HCT116 (cell line): ENCODE measurements around the gene RPUSD2. TPM values are rescaled to one million over a fixed set of nuclear protein-coding genes. Genes with fewer than 3 reads are reported as not detected.

Experiments
- ATAC-seq: fragments of 200-7000 bp; cut with Tn5 transposase; 2 replicates; pipeline ENCODE4 v1.9.1; 2020; ENCODE audit warnings: mild to moderate bottlenecking, moderate library complexity
- BruUV-seq: library from RNA; stranded (reverse); fragments of 400-500 nt; replicated peaks from 2 replicates; lab custom pipeline; 2021; lab: Mats Ljungman, UMichigan
- CTCF ChIA-PET: fragments of 300-600 bp; sonication (Branson Sonifier 250); formaldehyde crosslinking; loops from one replicate; lab custom pipeline; 2021; ENCODE audit warnings: antibody characterized with exemption; lab: Charles Lee
- POLR2A ChIA-PET: fragments of 300-600, 350-600 bp; sonication (Branson Sonifier 250); formaldehyde crosslinking; loops from one replicate; lab custom pipeline; 2021; ENCODE audit warnings: antibody characterized with exemption; lab: Charles Lee
- RAD21 ChIA-PET, 2 experiments: fragments of 300-600 bp; sonication (Branson Sonifier 250); formaldehyde crosslinking; loops; one replicate each; lab custom pipeline; 2023; ENCODE audit warnings: low total read pairs in 2 of 2; ENCODE audit not compliant: uncharacterized antibody in 2 of 2, unreplicated experiment in 2 of 2, low non-redundant PET in 1 of 2; lab: Charles Lee
- DNase-seq: peaks from one replicate; pipeline ENCODE4 v3.0.0-alpha.2; 2010; ENCODE audit warnings: low read depth, low spot score
- H2AFZ ChIP-seq: fragments of 200-600 bp; shearing (Covaris generic), sonication (generic); 2 replicates; pipeline ENCODE4 v1.6.1; 2017; ENCODE audit warnings: low read depth, mixed run types, mixed read lengths, antibody characterized with exemption, low read length; ENCODE audit not compliant: poor library complexity, severe bottlenecking
- H3K27ac ChIP-seq: 2 replicates; pipeline ENCODE4 v1.5.1; 2012; ENCODE audit warnings: low read depth, low read length
- H3K27me3 ChIP-seq: fragments of 200-600 bp; sonication (generic); 2 replicates; pipeline ENCODE4 v1.6.1; 2016; ENCODE audit warnings: mixed run types, low read length, mixed read lengths; ENCODE audit not compliant: insufficient read depth
- H3K36me3 ChIP-seq, 2 experiments: fragments of 200-500 bp in 1 of 2; fragments of 200-600 bp in 1 of 2; sonication (Bioruptor generic) in 1 of 2; sonication (generic) in 1 of 2; 2 replicates each; pipeline versions ENCODE4 v1.5.1 to v1.6.1; 2014 to 2016; ENCODE audit warnings: low read length in 2 of 2, inconsistent platforms in 1 of 2, mixed read lengths in 1 of 2, mixed run types in 1 of 2; ENCODE audit not compliant: insufficient read depth in 2 of 2, control insufficient read depth in 1 of 2
- H3K4me1 ChIP-seq, 2 experiments: fragments of 200-600 bp in 1 of 2; sonication (generic) in 1 of 2; 2 replicates each; pipeline versions ENCODE4 v1.5.1 to v1.6.1; 2012 to 2017; ENCODE audit warnings: low read length in 2 of 2, inconsistent platforms in 1 of 2, mild to moderate bottlenecking in 1 of 2, mixed read lengths in 1 of 2, mixed run types in 1 of 2, moderate library complexity in 1 of 2; ENCODE audit not compliant: insufficient read depth in 2 of 2, control insufficient read depth in 1 of 2
- H3K4me2 ChIP-seq: fragments of 200-600 bp; sonication (generic); 2 replicates; pipeline ENCODE4 v1.6.1; 2017; ENCODE audit warnings: mixed run types, low read length, mixed read lengths
- H3K4me3 ChIP-seq, 2 experiments: fragments of 200-600 bp in 1 of 2; sonication (generic) in 1 of 2; replicated peaks in 1 of 2; 2 replicates each; pipeline ENCODE4 v1.5.1; 2011 to 2016; ENCODE audit warnings: low read length in 2 of 2, control low read depth in 1 of 2, low read depth in 1 of 2, mild to moderate bottlenecking in 1 of 2, mixed read lengths in 1 of 2, mixed run types in 1 of 2
- H3K79me2 ChIP-seq: fragments of 200-600 bp; sonication (generic); 2 replicates; pipeline ENCODE4 v1.6.1; 2017; ENCODE audit warnings: mild to moderate bottlenecking, mixed run types, low read length, moderate library complexity, mixed read lengths; ENCODE audit not compliant: insufficient read depth
- H3K9ac ChIP-seq: fragments of 200-600 bp; sonication (generic); 2 replicates; pipeline ENCODE4 v1.6.1; 2016; ENCODE audit warnings: low read length, mixed read lengths
- H3K9me2 ChIP-seq: fragments of 200-600 bp; sonication (generic), shearing (Covaris generic); 2 replicates; pipeline ENCODE4 v1.6.1; 2017; ENCODE audit warnings: mixed run types, mild to moderate bottlenecking, moderate library complexity; ENCODE audit not compliant: insufficient read depth
- H3K9me3 ChIP-seq, 2 experiments: fragments of 200-500 bp in 1 of 2; fragments of 200-600 bp in 1 of 2; sonication (Bioruptor generic) in 1 of 2; sonication (generic) in 1 of 2; 2 replicates each; pipeline ENCODE4 v1.6.1; 2014 to 2017; ENCODE audit warnings: low read length in 2 of 2, mixed read lengths in 2 of 2, inconsistent platforms in 1 of 2, low read depth in 1 of 2, mild to moderate bottlenecking in 1 of 2, mixed run types in 1 of 2, moderate library complexity in 1 of 2; ENCODE audit not compliant: control insufficient read depth in 1 of 2, insufficient read depth in 1 of 2
- H4K20me1 ChIP-seq: fragments of 200-600 bp; sonication (generic), shearing (Covaris generic); 2 replicates; pipeline ENCODE4 v1.6.1; 2017; ENCODE audit warnings: mixed run types, mild to moderate bottlenecking, moderate library complexity; ENCODE audit not compliant: insufficient read depth
- CBX3 ChIP-seq: IDR thresholded peaks from 2 replicates; pipeline ENCODE4 v1.6.1; 2012; ENCODE audit warnings: low read depth
- ELF1 ChIP-seq: IDR thresholded peaks from 2 replicates; pipeline ENCODE4 v1.6.1; 2012; ENCODE audit warnings: low read depth, borderline replicate concordance
- EZH2phosphoT487 ChIP-seq: fragments of 200-600 bp; IDR thresholded peaks from 2 replicates; pipeline ENCODE4 v1.6.1; 2018; ENCODE audit warnings: antibody characterized with exemption, borderline replicate concordance
- JUND ChIP-seq: IDR thresholded peaks from 2 replicates; pipeline ENCODE4 v1.6.1; 2012
- POLR2A ChIP-seq: IDR thresholded peaks from 2 replicates; pipeline ENCODE4 v1.7.0; 2011; ENCODE audit warnings: borderline replicate concordance; ENCODE audit not compliant: insufficient read depth, insufficient read length; ENCODE audit errors: extremely low read depth
- POLR2AphosphoS5 ChIP-seq: IDR thresholded peaks from 2 replicates; pipeline ENCODE4 v1.6.1; 2011; ENCODE audit warnings: mild to moderate bottlenecking, low read depth, low read length, moderate library complexity
- RAD21 ChIP-seq: IDR thresholded peaks from 2 replicates; pipeline ENCODE4 v1.6.1; 2012; ENCODE audit warnings: low read depth, mild to moderate bottlenecking
- SIN3A ChIP-seq: IDR thresholded peaks from 2 replicates; pipeline ENCODE4 v1.6.1; 2012; ENCODE audit warnings: low read depth
- SP1 ChIP-seq: IDR thresholded peaks from 2 replicates; pipeline ENCODE4 v1.6.1; 2012; ENCODE audit warnings: low read depth
- SRF ChIP-seq: IDR thresholded peaks from 2 replicates; pipeline ENCODE4 v1.6.1; 2012; ENCODE audit warnings: low read depth
- TCF7L2 ChIP-seq: IDR thresholded peaks from 2 replicates; pipeline ENCODE4 v1.7.0; 2011; ENCODE audit warnings: borderline replicate concordance, inconsistent platforms; ENCODE audit not compliant: insufficient read depth, insufficient read length; ENCODE audit errors: extremely low read depth
- YY1 ChIP-seq: IDR thresholded peaks from 2 replicates; pipeline ENCODE4 v1.6.1; 2011; ENCODE audit warnings: low read length, low read depth, moderate library complexity, mild to moderate bottlenecking; ENCODE audit not compliant: insufficient replicate concordance; ENCODE audit errors: extremely low read depth
- ZFX ChIP-seq: fragments of 450-650 bp; IDR thresholded peaks from 2 replicates; pipeline ENCODE4 v1.6.1; 2017
- intact Hi-C: fragments of 100-400 bp; cut with micrococcal nuclease; formaldehyde crosslinking; loops from 2 replicates; pipeline ENCODE4 v1.10.0; 2022
- total RNA-seq: library from RNA; stranded (reverse); gene quantifications from one replicate; pipeline ENCODE4 v1.2.1, GENCODE V29; 2021; ENCODE audit not compliant: unreplicated experiment
- TF ChIP-seq, protein P1 (sequence below): IDR thresholded peaks from 2 replicates; pipeline ENCODE4 v1.6.1; 2012
- TF ChIP-seq, protein P2 (sequence below), 3 experiments: fragments of 200-600 bp in 1 of 3; sonication (generic) in 1 of 3; IDR thresholded peaks in 2 of 3; conservative IDR thresholded peaks in 1 of 3; 2 replicates each; pipeline ENCODE4 v1.5.1; 2012 to 2017; ENCODE audit warnings: low read depth in 2 of 3, low read length in 2 of 3, antibody characterized with exemption in 1 of 3, borderline replicate concordance in 1 of 3, control low read depth in 1 of 3, mild to moderate bottlenecking in 1 of 3, mixed read lengths in 1 of 3, mixed run types in 1 of 3, moderate library complexity in 1 of 3; ENCODE audit not compliant: insufficient read depth in 1 of 3
- TF ChIP-seq, protein P3 (sequence below): IDR thresholded peaks from 2 replicates; pipeline ENCODE4 v1.6.1; 2012
- TF ChIP-seq, protein P4 (sequence below): IDR thresholded peaks from 2 replicates; pipeline ENCODE4 v1.6.1; 2012; ENCODE audit warnings: low read depth
- TF ChIP-seq, protein P5 (sequence below): IDR thresholded peaks from 2 replicates; pipeline ENCODE4 v1.6.1; 2011; ENCODE audit warnings: mild to moderate bottlenecking, low read length, moderate library complexity; ENCODE audit not compliant: insufficient replicate concordance; ENCODE audit errors: extremely low read depth

The RPUSD2 gene
- total RNA-seq, 1 experiment from 2014 or later = 22.5 TPM

DNA sequence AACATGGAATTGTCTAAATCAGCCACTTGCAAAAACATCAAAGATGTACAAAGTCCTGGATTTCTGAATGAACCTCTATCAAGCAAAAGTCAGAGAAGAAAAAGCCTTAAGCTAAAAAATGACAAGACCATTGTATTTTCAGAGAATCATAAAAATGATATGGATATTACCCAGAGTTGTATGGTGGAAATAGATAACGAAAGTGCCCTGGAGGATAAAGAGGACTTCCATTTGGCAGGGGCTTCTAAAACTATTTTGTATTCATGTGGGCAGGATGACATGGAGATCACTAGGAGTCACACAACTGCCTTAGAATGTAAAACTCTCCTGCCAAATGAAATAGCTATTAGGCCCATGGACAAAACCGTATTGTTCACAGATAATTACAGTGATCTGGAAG, 54.3 kb downstream of the RPUSD2 start:
- BruUV-seq = no TSS peak

More for the DNA sequence above, 54.3 kb downstream of the RPUSD2 start:
- Histone ChIP-seq H3K27ac (no peak overlapping the region), H3K9me2 (no peaks in the 10 kb centered on the region), H3K4me2 (no peak overlapping the region), H3K4me1 (no peaks in the 10 kb centered on the region), H3K27me3 (no peaks in the 10 kb centered on the region)
- POLR2A ChIA-PET = no interaction called here
- RAD21 ChIA-PET = no interaction called here
- TF ChIP-seq, protein P1, sequence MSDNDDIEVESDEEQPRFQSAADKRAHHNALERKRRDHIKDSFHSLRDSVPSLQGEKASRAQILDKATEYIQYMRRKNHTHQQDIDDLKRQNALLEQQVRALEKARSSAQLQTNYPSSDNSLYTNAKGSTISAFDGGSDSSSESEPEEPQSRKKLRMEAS = no peak
- TF ChIP-seq POLR2AphosphoS5 (no peak), ELF1 (no peak), JUND (no peak), SP1 (no peak), EZH2phosphoT487 (no peak), RAD21 (no peak), CBX3 (no peak), ZFX (no peak), SIN3A (no peak), SRF (no peak), POLR2A (no peak), YY1 (no peak), TCF7L2 (no peak)
- TF ChIP-seq, protein P2, sequence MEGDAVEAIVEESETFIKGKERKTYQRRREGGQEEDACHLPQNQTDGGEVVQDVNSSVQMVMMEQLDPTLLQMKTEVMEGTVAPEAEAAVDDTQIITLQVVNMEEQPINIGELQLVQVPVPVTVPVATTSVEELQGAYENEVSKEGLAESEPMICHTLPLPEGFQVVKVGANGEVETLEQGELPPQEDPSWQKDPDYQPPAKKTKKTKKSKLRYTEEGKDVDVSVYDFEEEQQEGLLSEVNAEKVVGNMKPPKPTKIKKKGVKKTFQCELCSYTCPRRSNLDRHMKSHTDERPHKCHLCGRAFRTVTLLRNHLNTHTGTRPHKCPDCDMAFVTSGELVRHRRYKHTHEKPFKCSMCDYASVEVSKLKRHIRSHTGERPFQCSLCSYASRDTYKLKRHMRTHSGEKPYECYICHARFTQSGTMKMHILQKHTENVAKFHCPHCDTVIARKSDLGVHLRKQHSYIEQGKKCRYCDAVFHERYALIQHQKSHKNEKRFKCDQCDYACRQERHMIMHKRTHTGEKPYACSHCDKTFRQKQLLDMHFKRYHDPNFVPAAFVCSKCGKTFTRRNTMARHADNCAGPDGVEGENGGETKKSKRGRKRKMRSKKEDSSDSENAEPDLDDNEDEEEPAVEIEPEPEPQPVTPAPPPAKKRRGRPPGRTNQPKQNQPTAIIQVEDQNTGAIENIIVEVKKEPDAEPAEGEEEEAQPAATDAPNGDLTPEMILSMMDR (IDR thresholded peaks at IDR 0.05 in 2 of 3, conservative IDR thresholded peaks at IDR 0.05 in 1 of 3; ENCODE audit: borderline replicate concordance in 1 of 3, insufficient read depth in 1 of 3, low read depth in 2 of 3, low read length in 2 of 3) = no peak
- TF ChIP-seq, protein P3, sequence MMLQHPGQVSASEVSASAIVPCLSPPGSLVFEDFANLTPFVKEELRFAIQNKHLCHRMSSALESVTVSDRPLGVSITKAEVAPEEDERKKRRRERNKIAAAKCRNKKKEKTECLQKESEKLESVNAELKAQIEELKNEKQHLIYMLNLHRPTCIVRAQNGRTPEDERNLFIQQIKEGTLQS = no peak
- TF ChIP-seq, protein P4, sequence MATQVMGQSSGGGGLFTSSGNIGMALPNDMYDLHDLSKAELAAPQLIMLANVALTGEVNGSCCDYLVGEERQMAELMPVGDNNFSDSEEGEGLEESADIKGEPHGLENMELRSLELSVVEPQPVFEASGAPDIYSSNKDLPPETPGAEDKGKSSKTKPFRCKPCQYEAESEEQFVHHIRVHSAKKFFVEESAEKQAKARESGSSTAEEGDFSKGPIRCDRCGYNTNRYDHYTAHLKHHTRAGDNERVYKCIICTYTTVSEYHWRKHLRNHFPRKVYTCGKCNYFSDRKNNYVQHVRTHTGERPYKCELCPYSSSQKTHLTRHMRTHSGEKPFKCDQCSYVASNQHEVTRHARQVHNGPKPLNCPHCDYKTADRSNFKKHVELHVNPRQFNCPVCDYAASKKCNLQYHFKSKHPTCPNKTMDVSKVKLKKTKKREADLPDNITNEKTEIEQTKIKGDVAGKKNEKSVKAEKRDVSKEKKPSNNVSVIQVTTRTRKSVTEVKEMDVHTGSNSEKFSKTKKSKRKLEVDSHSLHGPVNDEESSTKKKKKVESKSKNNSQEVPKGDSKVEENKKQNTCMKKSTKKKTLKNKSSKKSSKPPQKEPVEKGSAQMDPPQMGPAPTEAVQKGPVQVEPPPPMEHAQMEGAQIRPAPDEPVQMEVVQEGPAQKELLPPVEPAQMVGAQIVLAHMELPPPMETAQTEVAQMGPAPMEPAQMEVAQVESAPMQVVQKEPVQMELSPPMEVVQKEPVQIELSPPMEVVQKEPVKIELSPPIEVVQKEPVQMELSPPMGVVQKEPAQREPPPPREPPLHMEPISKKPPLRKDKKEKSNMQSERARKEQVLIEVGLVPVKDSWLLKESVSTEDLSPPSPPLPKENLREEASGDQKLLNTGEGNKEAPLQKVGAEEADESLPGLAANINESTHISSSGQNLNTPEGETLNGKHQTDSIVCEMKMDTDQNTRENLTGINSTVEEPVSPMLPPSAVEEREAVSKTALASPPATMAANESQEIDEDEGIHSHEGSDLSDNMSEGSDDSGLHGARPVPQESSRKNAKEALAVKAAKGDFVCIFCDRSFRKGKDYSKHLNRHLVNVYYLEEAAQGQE = no peak
- TF ChIP-seq, protein P5, sequence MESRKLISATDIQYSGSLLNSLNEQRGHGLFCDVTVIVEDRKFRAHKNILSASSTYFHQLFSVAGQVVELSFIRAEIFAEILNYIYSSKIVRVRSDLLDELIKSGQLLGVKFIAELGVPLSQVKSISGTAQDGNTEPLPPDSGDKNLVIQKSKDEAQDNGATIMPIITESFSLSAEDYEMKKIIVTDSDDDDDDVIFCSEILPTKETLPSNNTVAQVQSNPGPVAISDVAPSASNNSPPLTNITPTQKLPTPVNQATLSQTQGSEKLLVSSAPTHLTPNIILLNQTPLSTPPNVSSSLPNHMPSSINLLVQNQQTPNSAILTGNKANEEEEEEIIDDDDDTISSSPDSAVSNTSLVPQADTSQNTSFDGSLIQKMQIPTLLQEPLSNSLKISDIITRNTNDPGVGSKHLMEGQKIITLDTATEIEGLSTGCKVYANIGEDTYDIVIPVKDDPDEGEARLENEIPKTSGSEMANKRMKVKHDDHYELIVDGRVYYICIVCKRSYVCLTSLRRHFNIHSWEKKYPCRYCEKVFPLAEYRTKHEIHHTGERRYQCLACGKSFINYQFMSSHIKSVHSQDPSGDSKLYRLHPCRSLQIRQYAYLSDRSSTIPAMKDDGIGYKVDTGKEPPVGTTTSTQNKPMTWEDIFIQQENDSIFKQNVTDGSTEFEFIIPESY = no peak
- TF ChIP-seq, all 23 proteins: peak for 0
- DNase-seq (no peak), ATAC-seq (no peak)
- intact Hi-C loops = no loop called here
- H3K36me3 ChIP-seq = peaks cover 18 to 29% of the 10 kb centered on the region in 2 experiments
- no peak overlapping the region for H3K9ac ChIP-seq
- H3K79me2 ChIP-seq = no peaks in the 10 kb centered on the region
- no peaks in the 10 kb centered on the region for H3K9me3 ChIP-seq
- H2AFZ ChIP-seq = no peak overlapping the region
- no peak overlapping the region for H3K4me3 ChIP-seq
- H4K20me1 ChIP-seq = no peaks in the 10 kb centered on the region
- CTCF ChIA-PET = no interaction called here
